Measurements from ENCODE around the gene DMC1. TPM values are rescaled to one million over a fixed set of nuclear protein-coding genes. Genes with fewer than 3 reads are reported as not detected.
A peak's percentile ranks its signal among the peaks of the same experiment; 100 is the strongest.

Gene DMC1
- total RNA-seq, 2 donors from 2014 or later = 3.1 TPM; not detected in 1

- no peak overlapping the region for H3K27ac ChIP-seq
- DNase-seq (ENCODE audit: low spot score) = no peak
- no peak overlapping the region for H3K4me3 ChIP-seq
- ATAC-seq (ENCODE audit: insufficient number of reproducible peaks, low FRiP score, low read depth) = no peak
- TF ChIP-seq CTCF (IDR thresholded peaks at IDR 0.05) = no peak
- peaks cover 9% of the 10 kb centered on the region for H3K9me3 ChIP-seq
- no peaks in the 10 kb centered on the region for H3K36me3 ChIP-seq
- no peaks in the 10 kb centered on the region for H3K4me1 ChIP-seq (ENCODE audit: control insufficient read depth in 1 of 2, low read depth in 2 of 2)
- no peaks in the 10 kb centered on the region for H3K27me3 ChIP-seq (replicated peaks; ENCODE audit: insufficient read depth)
These were observed 29.3 kb downstream of the DMC1 start for GRCh38 chr22:38540701-38541100.

GRCh38 chr22:38531251-38531938, 38.6 kb downstream of the DMC1 start:
- TF ChIP-seq CTCF (IDR thresholded peaks at IDR 0.05) = no peak
- Histone ChIP-seq H3K27me3 (replicated peaks; ENCODE audit: insufficient read depth) (no peaks in the 10 kb centered on the region), H3K36me3 (no peaks in the 10 kb centered on the region), H3K27ac (peak overlapping the region in 1 of 2 donors; percentile 17), H3K4me3 (no peak overlapping the region), H3K9me3 (no peaks in the 10 kb centered on the region), H3K4me1 (ENCODE audit: control insufficient read depth in 1 of 2, low read depth in 2 of 2) (peaks cover 0 to 4% of the 10 kb centered on the region in 2 donors)
- no peak for ATAC-seq (ENCODE audit: insufficient number of reproducible peaks, low FRiP score, low read depth)
- DNase-seq (ENCODE audit: low spot score) = no peak

GRCh38 chr22:38524429-38524828, 45.6 kb downstream of the DMC1 start:
- ATAC-seq (ENCODE audit: insufficient number of reproducible peaks, low FRiP score, low read depth) = no peak
- H3K9me3 ChIP-seq = no peaks in the 10 kb centered on the region
- TF ChIP-seq CTCF (IDR thresholded peaks at IDR 0.05) = no peak
- no peak overlapping the region for H3K27ac ChIP-seq
- DNase-seq (ENCODE audit: low spot score) = no peak
- no peak overlapping the region for H3K4me3 ChIP-seq
- H3K4me1 ChIP-seq (ENCODE audit: control insufficient read depth in 1 of 2, low read depth in 2 of 2) = no peaks in the 10 kb centered on the region
- H3K36me3 ChIP-seq = no peaks in the 10 kb centered on the region
- no peaks in the 10 kb centered on the region for H3K27me3 ChIP-seq (replicated peaks; ENCODE audit: insufficient read depth)

GRCh38 chr22:38523479-38523878, 46.5 kb downstream of the DMC1 start:
- ATAC-seq (ENCODE audit: insufficient number of reproducible peaks, low FRiP score, low read depth) = no peak
- no peak for DNase-seq (ENCODE audit: low spot score)
- Histone ChIP-seq H3K27ac (no peak overlapping the region), H3K36me3 (no peaks in the 10 kb centered on the region), H3K9me3 (no peaks in the 10 kb centered on the region), H3K27me3 (replicated peaks; ENCODE audit: insufficient read depth) (no peaks in the 10 kb centered on the region), H3K4me1 (ENCODE audit: control insufficient read depth in 1 of 2, low read depth in 2 of 2) (no peaks in the 10 kb centered on the region), H3K4me3 (no peak overlapping the region)
- no peak for TF ChIP-seq CTCF (IDR thresholded peaks at IDR 0.05)

GRCh38 chr22:38523029-38523428, 47.0 kb downstream of the DMC1 start:
- H3K4me1 ChIP-seq (ENCODE audit: control insufficient read depth in 1 of 2, low read depth in 2 of 2) = no peaks in the 10 kb centered on the region
- H3K27me3 ChIP-seq (replicated peaks; ENCODE audit: insufficient read depth) = no peaks in the 10 kb centered on the region
- ATAC-seq (ENCODE audit: insufficient number of reproducible peaks, low FRiP score, low read depth) (no peak), DNase-seq (ENCODE audit: low spot score) (no peak)
- H3K36me3 ChIP-seq = no peaks in the 10 kb centered on the region
- TF ChIP-seq CTCF (IDR thresholded peaks at IDR 0.05) = no peak
- H3K9me3 ChIP-seq = no peaks in the 10 kb centered on the region
- H3K4me3 ChIP-seq = no peak overlapping the region
- H3K27ac ChIP-seq = no peak overlapping the region
